Superior temporal gyrus (tissue), 1 donor: ENCODE results near the gene DOK1.

Experiments
- DNase-seq: peaks from one replicate; pipeline ENCODE4 v3.0.0-alpha.2; 2016; ENCODE audit errors: extremely low spot score

The DOK1 gene

GRCh38 chr2:74599676-74600075, 45.2 kb downstream of the DOK1 start:
- DNase-seq: no peak

- DNase-seq: no peak
These were observed 48.2 kb downstream of the DOK1 start for GRCh38 chr2:74602586-74603281.

- DNase-seq: no peak
These were observed 48.9 kb downstream of the DOK1 start for GRCh38 chr2:74603282-74604000.

GRCh38 chr2:74606927-74607326, 52.4 kb downstream of the DOK1 start:
- no peak for DNase-seq
